HG02588 (cell line): Measurements from ENCODE around the gene GPR139.

Experiments
- ATAC-seq: cut with Tn5 transposase; IDR thresholded peaks from one replicate; pipeline ENCODE4 v1.9.1; 2021; ENCODE audit warnings: mild to moderate bottlenecking, moderate library complexity; ENCODE audit not compliant: unreplicated experiment

GPR139 gene

GRCh38 chr16:20073203-20074098 lies at the start of gene GPR139:
TSS of gene GPR139 (minus strand) at chr16:20073890. CDS start at chr16:20073616, 274 bp downstream.
- no peak for ATAC-seq

- ATAC-seq: no peak
Measured at GRCh38 chr16:20122011-20122410, 48.3 kb upstream of the GPR139 start.

GRCh38 chr16:20114356-20114755 lies 40.7 kb upstream of the GPR139 start:
- ATAC-seq: no peak

DNA sequence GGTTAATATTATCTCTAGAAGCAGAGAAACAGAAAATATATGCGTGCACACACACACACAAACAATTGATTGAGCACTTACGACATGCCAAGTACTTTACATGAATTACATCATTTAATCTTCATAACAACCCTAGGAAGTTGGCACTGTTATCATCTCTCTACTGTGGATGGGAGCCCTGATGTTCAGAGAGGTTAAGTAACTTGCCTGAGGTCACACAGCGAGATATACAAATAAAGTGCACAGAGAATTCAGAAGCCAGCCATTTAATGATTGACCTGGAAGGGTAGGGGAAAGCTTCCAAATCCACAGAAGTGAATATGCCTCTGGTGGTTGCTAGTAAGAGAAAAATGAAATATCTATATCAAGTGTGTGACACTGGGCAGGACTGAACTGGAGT lies 37.5 kb upstream of the GPR139 start:
- ATAC-seq: no peak

GRCh38 chr16:20107083-20107482 lies 33.4 kb upstream of the GPR139 start:
- ATAC-seq: no peak

- ATAC-seq: no peak
Measured at GRCh38 chr16:20104563-20105183, 31.0 kb upstream of the GPR139 start.

- no peak for ATAC-seq
Measured at GRCh38 chr16:20102521-20102920, 28.8 kb upstream of the GPR139 start.

DNA sequence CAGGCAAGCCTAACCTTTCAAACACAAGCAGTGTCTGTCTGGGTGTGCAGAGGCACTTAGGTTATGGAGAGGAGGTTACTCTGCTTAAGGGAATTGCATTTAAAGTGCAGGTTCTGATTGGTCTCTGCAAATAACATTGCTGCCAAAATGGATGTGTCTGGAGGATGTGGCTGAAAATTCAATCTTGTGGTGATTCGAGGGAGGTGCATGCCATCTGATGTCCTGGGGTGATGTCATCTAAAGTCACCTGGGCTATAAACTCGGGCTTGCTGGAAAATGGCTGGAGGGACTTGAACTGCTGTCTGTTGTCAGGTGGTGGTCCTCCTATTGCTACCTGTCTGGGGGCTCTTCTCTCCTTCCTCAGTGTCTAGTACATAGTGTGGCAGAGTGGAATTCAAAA lies 28.3 kb upstream of the GPR139 start:
- no peak for ATAC-seq

DNA sequence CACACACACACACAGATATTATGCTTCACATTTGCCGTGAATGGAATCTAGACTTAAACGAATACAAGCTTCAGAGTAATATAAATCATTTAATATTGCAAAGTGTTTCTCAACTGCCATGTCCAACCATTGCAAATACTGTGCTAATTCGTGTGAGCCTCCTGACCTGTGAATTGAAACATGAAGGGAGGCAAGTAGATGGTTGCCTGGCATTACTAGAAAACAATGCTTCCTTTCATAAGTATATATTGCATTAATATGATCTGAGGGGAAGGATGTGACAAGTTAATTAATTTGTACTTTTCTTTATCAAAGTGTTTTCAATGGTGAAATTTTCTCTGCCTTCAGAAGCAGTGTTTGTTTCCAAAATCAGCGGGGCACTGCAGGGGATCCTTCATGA lies 25.7 kb upstream of the GPR139 start:
- no peak for ATAC-seq

GRCh38 chr16:20094157-20094556 lies 20.5 kb upstream of the GPR139 start:
- no peak for ATAC-seq

DNA sequence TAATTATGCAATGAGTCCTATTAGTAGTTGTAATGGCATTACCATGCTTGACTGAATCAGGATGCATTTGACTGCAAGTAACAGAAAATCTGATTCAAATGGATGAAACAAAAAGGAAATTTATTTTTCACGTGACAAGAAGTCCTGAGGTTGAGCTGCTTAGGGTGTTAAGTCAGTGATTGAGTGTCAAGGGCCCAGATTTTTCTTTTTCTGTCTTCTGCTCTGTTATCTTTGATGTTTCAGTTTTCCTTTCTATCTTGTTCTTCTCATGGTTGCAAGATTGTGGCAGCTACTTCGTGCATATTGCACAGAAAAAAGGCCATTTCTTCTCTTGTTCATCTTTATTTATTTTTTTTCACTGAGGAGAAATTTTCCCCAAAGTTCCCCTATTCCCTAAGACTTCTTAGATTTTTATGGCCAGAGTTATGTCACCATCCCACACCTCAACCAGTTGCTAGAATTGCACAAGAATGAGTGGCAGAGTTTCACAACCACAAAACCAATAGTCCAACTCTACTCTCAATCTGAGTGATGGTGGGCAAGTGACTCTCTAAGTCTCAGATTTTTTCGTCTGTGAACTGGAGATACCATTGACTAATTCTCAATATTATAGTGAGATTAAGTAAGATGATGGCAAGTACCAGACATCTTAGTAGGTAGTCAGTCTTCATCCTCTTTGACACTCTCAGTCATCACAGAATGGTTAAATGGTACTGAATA lies 15.7 kb upstream of the GPR139 start:
- no peak for ATAC-seq

- ATAC-seq: no peak
Measured at GRCh38 chr16:20084624-20085226, 11.0 kb upstream of the GPR139 start.

GRCh38 chr16:20079106-20079505 lies 5.4 kb upstream of the GPR139 start:
- ATAC-seq: no peak

- ATAC-seq: no peak
Measured at GRCh38 chr16:20075243-20075642, 1.6 kb upstream of the GPR139 start.

DNA sequence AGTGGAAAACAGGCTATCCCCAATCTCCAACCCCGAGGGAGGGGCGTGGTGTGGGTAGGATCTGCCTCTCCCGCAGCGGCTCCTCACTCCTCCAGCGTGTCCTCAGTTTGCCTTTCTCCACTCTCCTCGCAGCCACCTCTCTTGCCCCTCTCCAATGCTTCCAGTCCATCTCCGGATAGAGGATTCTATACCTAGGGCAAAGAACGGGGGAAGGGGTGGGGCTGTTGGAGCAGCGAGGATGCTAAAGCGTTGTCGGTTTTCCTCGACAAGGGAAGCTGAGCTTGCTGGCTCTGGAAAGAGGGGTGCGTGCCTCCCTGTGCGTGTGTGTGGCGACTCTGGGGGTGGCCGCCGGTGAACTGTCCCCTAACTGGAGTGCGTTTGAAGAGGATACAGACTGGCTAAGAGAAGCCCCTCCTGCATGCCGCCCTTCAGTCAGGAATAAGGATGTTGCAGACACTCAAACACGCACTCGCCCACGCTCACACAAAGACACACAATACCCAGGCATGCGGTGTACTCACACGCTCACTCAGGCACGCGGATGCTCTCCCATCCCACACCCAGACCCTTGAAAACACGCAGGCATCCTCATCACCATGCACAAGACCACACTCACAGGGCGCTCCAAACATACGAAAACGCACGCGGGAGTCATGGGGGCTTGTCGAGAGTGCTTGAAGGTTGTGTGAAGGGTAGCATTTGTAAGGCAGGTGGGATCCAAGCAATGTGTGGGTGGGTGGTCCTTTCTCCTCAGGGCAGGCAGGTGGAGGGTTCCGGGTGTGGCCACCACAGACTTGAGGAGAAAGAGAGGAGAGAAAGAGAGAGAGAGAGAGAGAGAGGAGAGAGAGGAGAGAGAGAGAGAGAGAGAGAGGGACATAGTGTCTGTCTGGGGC lies 655 bp upstream of the GPR139 start:
- no peak for ATAC-seq

GRCh38 chr16:20072874-20073202 lies 852 bp downstream of the GPR139 start:
- no peak for ATAC-seq

- ATAC-seq: no peak
Measured at GRCh38 chr16:20072146-20072873, 1.4 kb downstream of the GPR139 start.

DNA sequence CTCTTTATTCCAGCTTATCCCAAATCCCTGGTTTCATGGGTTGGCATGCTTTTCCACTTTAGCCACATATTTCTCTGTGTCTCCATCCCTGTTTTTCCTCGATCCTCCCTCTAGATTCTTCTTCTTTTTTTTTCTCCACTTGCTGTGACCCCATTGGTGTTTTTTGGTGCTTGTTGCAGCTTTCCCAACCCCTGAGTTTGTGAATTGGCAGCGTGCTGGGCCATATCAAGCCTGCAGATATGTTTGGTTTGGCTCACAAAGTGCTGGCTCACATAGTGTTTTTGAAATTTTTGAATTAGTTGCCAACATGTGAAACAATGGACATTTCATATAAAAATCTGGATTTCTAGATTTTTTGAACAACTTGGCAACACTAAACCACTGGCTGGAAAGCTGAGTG lies 8.8 kb downstream of the GPR139 start:
- ATAC-seq: no peak

GRCh38 chr16:20064520-20064919 lies 9.2 kb downstream of the GPR139 start:
- no peak for ATAC-seq

GRCh38 chr16:20061132-20061531 lies 12.6 kb downstream of the GPR139 start:
- no peak for ATAC-seq
